GM06990 (cell line): ENCODE data around the gene PHGDH.

Source experiments
- DNase-seq: peaks from one replicate; pipeline ENCODE4 v3.0.0-alpha.2; 2011; ENCODE audit not compliant: insufficient read length; ENCODE audit errors: extremely low read depth
- H3K27me3 ChIP-seq: replicated peaks from 2 replicates; pipeline ENCODE4 v1.6.0; 2011; ENCODE audit warnings: low read length; ENCODE audit not compliant: control insufficient read depth, insufficient read depth
- H3K36me3 ChIP-seq: 2 replicates; pipeline ENCODE4 v1.5.1; 2011; ENCODE audit warnings: low read length; ENCODE audit not compliant: control insufficient read depth, insufficient read depth
- H3K4me3 ChIP-seq: replicated peaks from 2 replicates; pipeline ENCODE4 v1.5.1; 2011; ENCODE audit warnings: low read depth, mild to moderate bottlenecking, control low read depth, low read length
- CTCF ChIP-seq: IDR thresholded peaks from 2 replicates; pipeline ENCODE4 v1.5.1; 2011; ENCODE audit warnings: low read length, control low read depth, mild to moderate bottlenecking, inconsistent platforms; ENCODE audit not compliant: insufficient read depth, poor library complexity, severe bottlenecking

PHGDH gene

DNA sequence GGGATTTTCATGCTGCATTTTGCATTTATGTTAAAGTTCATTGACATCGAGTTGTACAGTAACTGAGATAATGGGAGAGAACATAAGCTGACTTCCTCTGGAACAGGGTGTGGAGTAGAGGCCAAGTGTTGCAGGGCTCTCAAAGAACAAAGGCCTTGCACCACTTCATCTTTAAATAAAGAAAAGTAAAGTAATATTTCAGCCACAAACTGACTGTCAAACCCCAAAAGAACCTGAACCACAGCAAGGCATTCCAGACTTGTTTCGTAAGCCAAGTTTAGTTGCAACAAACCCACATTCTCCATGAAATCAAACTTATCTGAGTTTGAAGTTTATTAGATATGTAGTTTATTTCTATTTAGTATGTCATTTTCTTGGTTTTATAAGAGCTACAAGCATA, 76.0 kb downstream of the PHGDH start:
- no peak for DNase-seq
- H3K27me3 ChIP-seq, result peaks cover 2% of the 10 kb centered on the region
- no peak for TF ChIP-seq CTCF
- H3K36me3 ChIP-seq, result no peaks in the 10 kb centered on the region
- no peak overlapping the region for H3K4me3 ChIP-seq

- Histone ChIP-seq H3K27me3 (peaks cover 2% of the 10 kb centered on the region; the same call in 1 of the 2 replicates), H3K4me3 (no peak overlapping the region), H3K36me3 (no peaks in the 10 kb centered on the region)
- TF ChIP-seq CTCF, result no peak
- DNase-seq, result no peak
Measured at GRCh38 chr1:119790451-119791198, 78.9 kb downstream of the PHGDH start.

GRCh38 chr1:119791377-119791776, 79.6 kb downstream of the PHGDH start:
- Histone ChIP-seq H3K27me3 (peaks cover 2% of the 10 kb centered on the region; the same call in 1 of the 2 replicates), H3K4me3 (no peak overlapping the region), H3K36me3 (no peaks in the 10 kb centered on the region)
- no peak for DNase-seq
- no peak for TF ChIP-seq CTCF
